Activated B cell treated with CpG ODN at 0.5 μM for 24 hours (primary cell): ENCODE results near the gene NFX1. TPM values are rescaled to one million over a fixed set of nuclear protein-coding genes. Genes with fewer than 3 reads are reported as not detected.
"Not testable (repeated sequence)": the region's sequence is repeated elsewhere in the genome, so short reads cannot be mapped to it uniquely, and the experiment has no call there.

Experiments used
- ATAC-seq: fragments of 200-7000 bp; cut with Tn5 transposase; one replicate; pipeline ENCODE4 v1.10.0; 2021; ENCODE audit warnings: low read depth, mild to moderate bottlenecking, moderate library complexity
- CTCF ChIA-PET: fragments of 350-600 bp; sonication (Branson Sonifier 250); formaldehyde crosslinking; loops from one replicate; lab custom pipeline; 2021; ENCODE audit warnings: antibody characterized with exemption; lab: Charles Lee
- POLR2A ChIA-PET: fragments of 350-600 bp; sonication (Branson Sonifier 250); formaldehyde crosslinking; loops from one replicate; lab custom pipeline; 2021; ENCODE audit warnings: antibody characterized with exemption; lab: Charles Lee
- DNase-seq: peaks from one replicate; pipeline ENCODE4 v3.0.0; 2022
- H3K27ac Mint-ChIP-seq: one replicate; pipeline ENCODE4 v1.8.0; 2020; ENCODE audit warnings: mixed read lengths
- H3K27me3 Mint-ChIP-seq: one replicate; pipeline ENCODE4 v1.8.0; 2021; ENCODE audit warnings: mixed read lengths
- H3K36me3 Mint-ChIP-seq: one replicate; pipeline ENCODE4 v1.8.0; 2021; ENCODE audit warnings: low read depth, mixed read lengths
- H3K4me1 Mint-ChIP-seq: one replicate; pipeline ENCODE4 v1.8.0; 2021; ENCODE audit warnings: mixed read lengths
- H3K4me3 Mint-ChIP-seq: one replicate; pipeline ENCODE4 v1.8.0; 2020; ENCODE audit warnings: mild to moderate bottlenecking, mixed read lengths
- H3K9me3 Mint-ChIP-seq: one replicate; pipeline ENCODE4 v1.8.0; 2020; ENCODE audit warnings: mixed read lengths
- CTCF ChIP-seq: fragments of 200-600 bp; IDR thresholded peaks from one replicate; pipeline ENCODE4 v1.8.0; 2022; ENCODE audit warnings: antibody characterized with exemption, mild to moderate bottlenecking
- intact Hi-C: fragments of 100-400 bp; cut with micrococcal nuclease; formaldehyde crosslinking; loops from one replicate; pipeline ENCODE4 v1.15.1; 2024
- total RNA-seq: library from RNA; stranded (reverse); gene quantifications from 2 replicates; pipeline ENCODE4 v1.2.3, GENCODE V29; 2022

The NFX1 gene
- total RNA-seq, 1 donor from 2014 or later = 57.2 TPM

- Mint-ChIP-seq H3K9me3 (no peaks in the 10 kb centered on the region), H3K27me3 (no peaks in the 10 kb centered on the region), H3K27ac (no peak overlapping the region), H3K36me3 (peaks cover 72% of the 10 kb centered on the region), H3K4me3 (no peak overlapping the region), H3K4me1 (peaks cover 3% of the 10 kb centered on the region)
- ChIA-PET POLR2A (no interaction called here), CTCF (no interaction called here)
- ATAC-seq = no peak
- intact Hi-C loops = no loop called here
- DNase-seq = no peak
- TF ChIP-seq CTCF = no peak
Observed at GRCh38 chr9:33307067-33307466, 16.8 kb downstream of the NFX1 start.

- CTCF ChIA-PET = no interaction called here
- ATAC-seq (no peak), DNase-seq (no peak)
- TF ChIP-seq CTCF = no peak
- Mint-ChIP-seq H3K27ac (no peak overlapping the region), H3K27me3 (no peaks in the 10 kb centered on the region), H3K9me3 (no peaks in the 10 kb centered on the region), H3K36me3 (peaks cover 76% of the 10 kb centered on the region), H3K4me1 (no peaks in the 10 kb centered on the region), H3K4me3 (no peak overlapping the region)
- POLR2A ChIA-PET = interaction anchor here (0.7 kb wide), 1 partner anchor 26 kb away, joined by 3 read pairs; no protein-coding TSS in a partner anchor
- intact Hi-C loops = no loop called here
Observed at GRCh38 chr9:33309903-33310302, 19.6 kb downstream of the NFX1 start.

GRCh38 chr9:33310748-33311147 is 20.4 kb downstream of the NFX1 start:
- no peak for TF ChIP-seq CTCF
- H3K27me3 Mint-ChIP-seq = no peaks in the 10 kb centered on the region
- peaks cover 85% of the 10 kb centered on the region for H3K36me3 Mint-ChIP-seq
- no peak overlapping the region for H3K27ac Mint-ChIP-seq
- ATAC-seq = no peak
- H3K9me3 Mint-ChIP-seq = no peaks in the 10 kb centered on the region
- POLR2A ChIA-PET = no interaction called here
- H3K4me3 Mint-ChIP-seq = no peak overlapping the region
- intact Hi-C loops = no loop called here
- H3K4me1 Mint-ChIP-seq = no peaks in the 10 kb centered on the region
- DNase-seq = no peak
- CTCF ChIA-PET = no interaction called here

GRCh38 chr9:33311953-33312352 is 21.6 kb downstream of the NFX1 start:
- Mint-ChIP-seq H3K27me3 (no peaks in the 10 kb centered on the region), H3K4me3 (no peak overlapping the region), H3K9me3 (no peaks in the 10 kb centered on the region), H3K4me1 (no peaks in the 10 kb centered on the region), H3K36me3 (peaks cover 90% of the 10 kb centered on the region), H3K27ac (no peak overlapping the region)
- intact Hi-C loops = loop anchor here (2.0 kb wide), 1 partner anchor 13 kb away; no protein-coding TSS in a partner anchor
- ChIA-PET POLR2A (no interaction called here), CTCF (no interaction called here)
- ATAC-seq = no peak
- DNase-seq = no peak
- no peak for TF ChIP-seq CTCF

- ATAC-seq (no peak), DNase-seq (no peak)
- H3K36me3 Mint-ChIP-seq = peaks cover 84% of the 10 kb centered on the region
- ChIA-PET CTCF (interaction anchor here (1.1 to 1.3 kb wide), 2 partner anchors 13 to 29 kb away, joined by 3 to 4 read pairs; no protein-coding TSS in a partner anchor), POLR2A (no interaction called here)
- no peak for TF ChIP-seq CTCF
- H3K27ac Mint-ChIP-seq = no peak overlapping the region
- no peaks in the 10 kb centered on the region for H3K27me3 Mint-ChIP-seq
- no peak overlapping the region for H3K4me3 Mint-ChIP-seq
- no peaks in the 10 kb centered on the region for H3K4me1 Mint-ChIP-seq
- intact Hi-C loops = no loop called here
- no peaks in the 10 kb centered on the region for H3K9me3 Mint-ChIP-seq
Observed at GRCh38 chr9:33315371-33315770, 25.1 kb downstream of the NFX1 start.

DNA sequence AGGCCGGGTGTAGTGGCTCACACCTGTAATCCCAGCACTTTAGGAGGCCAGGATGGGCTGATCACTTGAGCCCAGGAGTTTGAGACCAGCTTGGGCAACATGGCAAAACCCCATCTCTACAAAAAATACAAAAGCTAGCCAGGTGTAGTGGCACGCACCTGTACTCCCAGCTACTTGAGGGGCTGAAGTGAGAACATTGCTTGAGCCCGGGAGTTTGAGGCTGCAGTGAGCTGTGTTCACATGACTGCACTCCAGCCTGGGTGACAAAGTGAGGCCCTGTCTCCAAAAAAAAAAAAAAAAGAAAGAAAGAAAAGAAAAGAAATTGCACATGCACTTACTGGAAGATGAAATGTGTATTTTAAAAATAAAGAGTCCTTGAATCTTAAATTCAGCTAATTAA is 26.8 kb downstream of the NFX1 start:
- DNase-seq, H3K4me1 Mint-ChIP-seq, H3K4me3 Mint-ChIP-seq, intact Hi-C loops, ATAC-seq, H3K27me3 Mint-ChIP-seq, H3K27ac Mint-ChIP-seq, H3K9me3 Mint-ChIP-seq: not testable (repeated sequence)
- CTCF ChIA-PET = interaction anchor here (1.9 kb wide), 1 partner anchor 30 kb away, joined by 7 read pairs; no protein-coding TSS in a partner anchor
- H3K36me3 Mint-ChIP-seq = peaks cover 81% of the 10 kb centered on the region
- POLR2A ChIA-PET = interaction anchor here (0.6 to 1.6 kb wide), 3 partner anchors 19 to 27 kb away, joined by 3 to 7 read pairs (median 5); partner anchors contain the start of gene NFX1
